NCI-H526 (cell line): ENCODE results near the gene ARHGAP21.
A peak's percentile ranks its signal among the peaks of the same experiment; 100 is the strongest.
"Not testable (repeated sequence)": the region's sequence is repeated elsewhere in the genome, so short reads cannot be mapped to it uniquely, and the experiment has no call there.

Experiments used
- DNase-seq, 2 experiments: peaks; one replicate each; lab custom pipeline; 2025; lab: John Stamatoyannopoulos, UW

Gene ARHGAP21

DNA sequence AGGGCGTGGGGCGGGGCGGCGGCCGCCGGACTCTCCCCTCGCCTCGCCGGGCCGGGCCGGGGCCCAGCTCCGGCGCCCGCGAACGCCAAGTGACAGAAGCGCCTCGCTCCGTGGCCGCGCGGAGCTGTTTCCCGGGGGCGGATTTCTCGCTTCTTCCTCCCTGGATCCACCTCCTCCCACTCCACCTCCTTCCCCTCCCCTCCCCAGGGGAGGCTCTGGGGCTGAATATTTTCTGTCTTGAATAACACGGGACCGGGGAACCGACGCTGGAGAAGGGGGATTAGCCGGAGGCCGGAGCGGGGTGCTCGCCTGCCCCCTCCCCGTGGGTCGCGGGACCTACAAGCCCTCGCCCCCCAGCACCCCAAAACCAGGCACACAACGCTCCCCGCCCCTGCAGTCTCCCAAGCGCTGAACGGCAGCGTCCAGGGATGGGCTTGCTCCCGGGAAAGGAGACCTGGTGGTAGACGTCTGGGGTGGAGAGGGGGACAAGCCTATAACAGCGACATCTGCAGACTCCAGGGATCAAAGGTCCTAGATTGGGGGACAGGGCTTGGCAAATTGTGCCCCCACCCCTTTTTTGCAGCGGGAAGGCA lies at the start of gene ARHGAP21:
Gene ARHGAP21, minus strand, starts transcription at position 100 of the 593 bp plus-strand sequence. CDS start 1,988 bp downstream, outside the sequence.
- peak; percentile 62 to 66 for DNase-seq

GRCh38 chr10:24771943-24772694 lies 48.4 kb upstream of the ARHGAP21 start:
- DNase-seq = no peak

DNA sequence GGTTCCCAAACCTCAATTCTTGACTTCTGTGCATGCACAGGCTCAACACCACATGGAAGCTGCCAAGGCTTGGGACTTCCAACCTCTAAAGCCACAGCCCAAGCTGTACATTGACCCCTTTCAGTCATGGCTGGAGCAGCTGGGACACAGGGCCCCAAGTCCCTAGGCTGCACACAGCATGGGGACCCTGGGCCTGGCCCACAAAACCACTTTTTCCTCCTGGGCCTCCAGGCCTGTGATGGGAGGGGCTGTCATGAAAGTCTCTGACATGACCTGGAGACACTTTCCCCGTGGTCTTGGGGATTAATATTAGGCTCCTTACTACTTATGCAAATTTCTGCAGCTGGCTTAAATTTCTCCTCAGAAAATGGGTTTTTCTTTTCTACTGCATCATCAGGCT lies 41.3 kb upstream of the ARHGAP21 start:
- DNase-seq = not testable (repeated sequence)

DNA sequence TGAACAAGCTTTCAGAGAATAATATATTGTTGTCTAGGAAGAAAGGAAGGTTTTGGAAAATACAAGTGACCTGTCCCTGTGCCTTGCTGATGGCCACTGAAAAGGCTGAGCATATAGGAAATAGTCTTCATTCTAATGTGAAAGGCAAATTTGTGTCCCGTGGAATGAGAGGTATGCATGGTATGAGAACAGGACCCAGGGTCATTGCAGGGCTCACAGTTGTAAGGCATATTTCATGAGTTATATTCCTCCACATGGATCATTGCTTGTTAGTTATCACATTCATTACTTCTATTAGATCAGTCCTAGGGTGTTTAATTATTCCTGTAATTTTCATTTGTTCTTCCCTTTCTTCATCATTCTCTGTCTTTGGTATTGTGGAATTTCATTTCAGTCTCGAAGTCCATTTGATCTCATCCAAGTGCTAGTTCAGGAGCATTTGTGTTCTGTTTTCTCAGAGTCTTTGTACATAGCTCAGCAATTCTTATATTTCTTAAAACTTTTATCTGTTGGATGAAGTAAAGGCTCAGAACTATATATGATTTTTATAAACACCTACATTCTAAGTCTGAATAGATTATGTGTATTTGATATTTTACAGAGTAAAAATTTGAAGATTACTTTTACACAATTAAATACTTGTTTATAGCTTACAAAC lies 39.4 kb upstream of the ARHGAP21 start:
- no peak for DNase-seq

GRCh38 chr10:24762161-24762924 lies 38.7 kb upstream of the ARHGAP21 start:
- no peak for DNase-seq

GRCh38 chr10:24759672-24760071 lies 36.0 kb upstream of the ARHGAP21 start:
- no peak for DNase-seq

- not testable (repeated sequence) for DNase-seq
Measured at GRCh38 chr10:24758254-24758653, 34.6 kb upstream of the ARHGAP21 start.

DNA sequence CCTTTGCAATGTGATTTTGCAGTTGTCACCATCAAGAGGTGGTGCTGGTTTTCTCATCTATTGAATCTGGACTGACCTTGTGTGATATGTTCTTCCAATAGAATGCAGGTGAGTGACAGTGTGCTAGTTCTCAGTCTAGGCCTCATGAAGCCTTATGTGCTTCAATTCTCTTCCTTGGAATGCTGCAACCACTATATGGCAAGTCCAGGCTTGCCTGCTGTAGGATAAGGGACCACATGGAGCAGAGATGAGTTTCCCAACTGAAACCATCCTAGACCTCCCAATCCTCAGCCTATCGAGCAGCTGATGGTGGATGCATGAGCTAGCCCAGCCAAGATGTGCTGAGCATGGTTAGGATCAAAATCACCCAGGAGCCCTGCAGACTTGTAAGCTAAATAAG lies 32.6 kb upstream of the ARHGAP21 start:
- DNase-seq = no peak

DNA sequence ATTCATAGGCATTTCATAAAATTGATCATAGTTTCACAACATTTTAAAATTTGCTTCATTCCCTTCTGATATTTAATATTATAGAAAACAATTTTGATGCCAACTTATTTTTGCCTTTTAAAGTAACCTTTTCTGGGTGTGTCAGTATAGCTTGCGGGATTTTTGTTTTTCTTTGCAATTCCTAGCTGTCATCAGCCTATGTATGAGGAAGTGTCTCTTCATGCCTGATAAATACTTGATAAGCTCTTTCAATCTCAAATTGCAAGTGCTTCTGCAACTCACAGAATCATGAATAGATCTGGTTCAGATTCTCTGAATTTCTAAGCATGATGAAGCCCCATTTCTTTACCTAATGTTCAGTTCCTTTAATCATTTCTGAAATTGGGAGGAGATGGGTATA lies 28.0 kb upstream of the ARHGAP21 start:
- no peak for DNase-seq

GRCh38 chr10:24750695-24751094 lies 27.0 kb upstream of the ARHGAP21 start:
- DNase-seq = no peak

- DNase-seq = no peak
Measured at GRCh38 chr10:24748214-24748613, 24.5 kb upstream of the ARHGAP21 start.

- no peak for DNase-seq
Measured at GRCh38 chr10:24744946-24745345, 21.3 kb upstream of the ARHGAP21 start.

DNA sequence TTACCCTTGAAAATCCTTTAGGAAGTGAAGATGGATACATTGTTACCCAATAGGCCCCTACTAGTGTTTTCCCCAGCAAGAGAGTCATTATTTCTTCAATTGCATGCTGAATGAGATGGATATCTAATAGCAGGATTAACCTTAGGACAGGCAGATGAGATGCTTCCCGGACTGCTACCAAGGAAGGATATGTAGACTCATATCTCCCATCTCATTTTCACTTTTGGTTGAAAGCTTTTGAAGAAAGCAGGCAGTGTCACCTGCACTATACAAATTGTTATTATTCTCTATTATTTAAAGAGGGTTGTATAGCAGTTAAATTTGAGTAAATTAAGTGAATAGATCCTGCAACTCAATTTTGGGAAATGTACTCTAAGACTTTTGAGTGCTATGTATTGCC lies 17.0 kb upstream of the ARHGAP21 start:
- DNase-seq = no peak

GRCh38 chr10:24737001-24737400 lies 13.3 kb upstream of the ARHGAP21 start:
- DNase-seq = no peak

- no peak for DNase-seq
Measured at GRCh38 chr10:24731942-24732341, 8.3 kb upstream of the ARHGAP21 start.

DNA sequence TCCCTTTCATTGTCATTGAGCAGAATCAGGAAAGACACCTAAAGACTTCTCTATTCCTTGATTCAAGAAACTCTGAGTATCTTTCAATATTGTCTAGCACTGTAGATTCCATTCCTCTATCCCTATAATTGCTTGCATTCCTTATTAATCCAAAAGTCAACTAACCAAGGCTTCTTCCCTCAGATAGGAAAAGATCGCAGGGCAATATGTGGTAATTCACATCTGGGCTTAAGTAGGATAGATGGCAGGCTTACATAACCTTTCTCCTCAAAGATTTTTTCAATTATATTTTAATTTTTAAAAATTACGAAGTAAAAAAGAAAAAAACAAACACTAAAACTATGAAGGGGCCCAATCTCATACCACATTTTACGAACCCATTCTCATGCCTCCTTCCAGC lies 7.1 kb upstream of the ARHGAP21 start:
- DNase-seq = no peak

GRCh38 chr10:24727786-24728185 lies 4.1 kb upstream of the ARHGAP21 start:
- no peak for DNase-seq

DNA sequence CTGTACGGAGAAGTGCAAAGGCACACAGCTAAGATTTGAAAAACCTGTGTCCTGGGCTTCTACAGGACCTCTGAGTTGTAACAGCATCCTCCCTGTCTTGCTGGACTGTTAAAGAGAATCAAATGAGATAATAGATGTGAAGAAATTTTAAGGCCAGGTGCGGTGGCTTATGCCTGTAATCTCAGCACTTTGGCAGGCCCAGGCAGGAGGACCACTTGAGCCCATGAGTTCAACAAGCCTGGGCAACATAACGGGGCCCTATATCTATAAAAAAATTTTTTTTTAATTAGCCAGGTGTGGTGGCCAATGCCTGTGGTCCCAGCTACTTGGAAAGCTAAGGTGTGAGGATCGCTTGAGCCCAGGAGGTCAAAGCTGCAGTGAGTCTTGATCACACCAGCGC lies 2.9 kb upstream of the ARHGAP21 start:
- DNase-seq = no peak

DNA sequence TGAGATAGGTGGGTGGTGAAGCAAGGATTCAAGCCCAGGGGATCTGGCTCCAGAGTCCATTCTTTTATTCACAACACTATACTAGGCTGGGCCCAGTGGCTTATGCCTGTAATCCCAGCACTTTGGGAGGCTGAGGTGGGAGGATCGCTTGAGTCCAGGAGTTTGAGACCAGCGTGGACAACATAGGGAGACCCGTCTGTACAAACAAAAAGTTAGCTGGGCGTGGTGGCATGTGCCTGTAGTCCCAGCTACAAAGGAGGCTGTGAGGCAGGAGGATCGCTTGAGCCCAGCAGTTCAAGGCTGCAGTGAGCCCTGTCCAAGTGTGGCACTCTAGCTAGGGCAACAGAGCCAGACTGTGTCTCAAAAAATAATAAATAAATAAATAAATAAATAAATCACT lies 2.3 kb upstream of the ARHGAP21 start:
- DNase-seq = not testable (repeated sequence)

DNA sequence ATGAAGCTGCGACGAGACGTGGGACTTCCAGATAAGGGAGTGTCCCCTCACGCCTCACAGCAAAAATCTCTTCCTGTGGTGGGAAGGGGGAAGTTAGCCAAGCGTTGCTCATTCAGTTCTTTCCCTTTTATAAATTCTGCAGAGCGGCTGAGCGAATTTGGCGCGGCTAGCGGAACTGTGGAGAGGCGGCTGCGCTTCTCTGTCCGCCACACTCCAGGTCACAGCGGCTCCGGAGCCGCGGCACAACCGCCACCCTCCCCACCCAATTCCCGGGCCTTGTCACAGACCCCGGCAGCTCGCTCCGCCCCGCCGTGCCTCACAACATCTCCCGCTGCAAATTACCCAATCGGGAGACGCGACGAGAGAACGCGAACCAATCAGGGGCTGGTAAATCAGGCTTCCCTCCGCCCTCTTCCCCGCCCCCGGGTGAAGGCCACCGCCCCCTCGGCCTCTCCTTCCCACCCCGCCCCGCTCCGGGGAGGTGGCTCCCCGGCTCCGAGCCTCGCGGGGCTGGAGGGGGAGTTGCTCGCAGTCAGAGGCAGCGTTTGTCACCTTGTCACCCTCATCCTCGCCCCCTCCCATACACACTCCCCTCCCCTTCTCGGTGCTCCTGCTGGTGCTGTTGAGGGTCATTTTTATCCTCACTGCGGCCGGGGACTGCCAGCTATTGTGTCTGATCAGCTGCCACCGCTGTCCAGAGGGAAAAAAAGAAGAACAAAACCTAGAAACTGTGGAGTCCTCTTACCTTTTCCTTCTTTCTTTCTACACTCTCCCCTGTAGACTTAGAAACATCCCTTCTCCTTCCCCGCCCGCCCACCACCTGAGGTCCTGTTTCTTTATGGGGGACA lies 918 bp upstream of the ARHGAP21 start:
- DNase-seq = peak; percentile 79 to 96

- no peak for DNase-seq
Measured at GRCh38 chr10:24723386-24723787, 300 bp downstream of the ARHGAP21 start.
